ENCODE results near the gene CCDC142.

- no peak for TF ChIP-seq CEBPB (IDR thresholded peaks at IDR 0.05)
- no peak for TF ChIP-seq EP300 (IDR thresholded peaks at IDR 0.05; ENCODE audit: borderline replicate concordance)
Observed at GRCh38 chr2:74427551-74427950, 55.2 kb downstream of the CCDC142 start.
